ENCODE results near the gene GRPEL2. TPM values are rescaled to one million over a fixed set of nuclear protein-coding genes. Genes with fewer than 3 reads are reported as not detected.

The GRPEL2 gene
- total and polyA plus RNA-seq, 2 of the 8 experiments (the other 6 are each of a cell fraction or from before 2014, with no cell fraction given), result 11.2 to 52.2 TPM

DNA sequence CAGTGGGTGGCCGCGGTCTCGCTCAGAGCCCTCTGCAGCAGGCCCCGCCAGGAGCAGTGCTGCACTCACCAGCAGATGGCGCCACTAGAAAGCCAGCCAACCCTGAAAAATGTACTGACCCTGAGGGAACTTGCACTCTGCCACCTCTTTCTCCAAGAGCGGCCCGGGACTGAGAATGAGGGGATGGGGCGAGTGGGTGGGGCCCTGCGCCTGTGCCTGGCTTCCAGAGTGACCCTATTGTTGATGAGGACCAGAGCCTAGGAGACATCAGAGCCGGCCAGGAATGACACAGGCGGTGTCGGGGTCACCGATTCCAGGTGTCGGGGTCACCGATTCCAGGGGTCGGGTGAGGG is 36.7 kb downstream of the GRPEL2 start (continued):
- TF ChIP-seq, protein P1, sequence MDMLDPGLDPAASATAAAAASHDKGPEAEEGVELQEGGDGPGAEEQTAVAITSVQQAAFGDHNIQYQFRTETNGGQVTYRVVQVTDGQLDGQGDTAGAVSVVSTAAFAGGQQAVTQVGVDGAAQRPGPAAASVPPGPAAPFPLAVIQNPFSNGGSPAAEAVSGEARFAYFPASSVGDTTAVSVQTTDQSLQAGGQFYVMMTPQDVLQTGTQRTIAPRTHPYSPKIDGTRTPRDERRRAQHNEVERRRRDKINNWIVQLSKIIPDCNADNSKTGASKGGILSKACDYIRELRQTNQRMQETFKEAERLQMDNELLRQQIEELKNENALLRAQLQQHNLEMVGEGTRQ (IDR thresholded peaks at IDR 0.05; ENCODE audit: low read length), result no peak
- TF ChIP-seq EZH2 (IDR thresholded peaks at IDR 0.05; ENCODE audit: low read depth, low read length, severe bottlenecking) (no peak), TEAD4 (IDR thresholded peaks at IDR 0.05; ENCODE audit: low read depth, low read length) (no peak), POU5F1 (IDR thresholded peaks at IDR 0.05; ENCODE audit: low read depth, low read length) (no peak), CEBPB (IDR thresholded peaks at IDR 0.05; ENCODE audit: low read depth, low read length) (no peak), HDAC2 (IDR thresholded peaks at IDR 0.05; ENCODE audit: borderline replicate concordance in 1 of 2, low read depth in 2 of 2, low read length in 2 of 2) (no peak), NANOG (IDR thresholded peaks at IDR 0.05; ENCODE audit: insufficient read depth, low read depth, low read length, poor library complexity, severe bottlenecking) (no peak), CBX5 (IDR thresholded peaks at IDR 0.05; ENCODE audit: low read depth, low read length) (no peak), GABPA (IDR thresholded peaks at IDR 0.05; ENCODE audit: borderline replicate concordance, insufficient read depth, low read length) (peak; percentile 55; the same call in 1 of the 2 replicates), POLR2A (IDR thresholded peaks at IDR 0.05; ENCODE audit: control extremely low read depth in 1 of 2, low read depth in 2 of 2, low read length in 2 of 2) (no peak), BRCA1 (IDR thresholded peaks at IDR 0.05; ENCODE audit: low read depth, low read length) (no peak), SIN3A (conservative IDR thresholded peaks at IDR 0.05 in 1 of 2, IDR thresholded peaks at IDR 0.05 in 1 of 2; ENCODE audit: low read depth in 1 of 2, low read length in 2 of 2) (no peak), HDAC6 (IDR thresholded peaks at IDR 0.05; ENCODE audit: low read depth, low read length) (no peak), TCF12 (IDR thresholded peaks at IDR 0.05; ENCODE audit: low read depth, low read length) (no peak), FOSL1 (IDR thresholded peaks at IDR 0.05; ENCODE audit: insufficient read depth, low read depth, low read length) (no peak)
- TF ChIP-seq, protein P2, sequence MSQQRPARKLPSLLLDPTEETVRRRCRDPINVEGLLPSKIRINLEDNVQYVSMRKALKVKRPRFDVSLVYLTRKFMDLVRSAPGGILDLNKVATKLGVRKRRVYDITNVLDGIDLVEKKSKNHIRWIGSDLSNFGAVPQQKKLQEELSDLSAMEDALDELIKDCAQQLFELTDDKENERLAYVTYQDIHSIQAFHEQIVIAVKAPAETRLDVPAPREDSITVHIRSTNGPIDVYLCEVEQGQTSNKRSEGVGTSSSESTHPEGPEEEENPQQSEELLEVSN (IDR thresholded peaks at IDR 0.05), result no peak
- TF ChIP-seq, protein P3, sequence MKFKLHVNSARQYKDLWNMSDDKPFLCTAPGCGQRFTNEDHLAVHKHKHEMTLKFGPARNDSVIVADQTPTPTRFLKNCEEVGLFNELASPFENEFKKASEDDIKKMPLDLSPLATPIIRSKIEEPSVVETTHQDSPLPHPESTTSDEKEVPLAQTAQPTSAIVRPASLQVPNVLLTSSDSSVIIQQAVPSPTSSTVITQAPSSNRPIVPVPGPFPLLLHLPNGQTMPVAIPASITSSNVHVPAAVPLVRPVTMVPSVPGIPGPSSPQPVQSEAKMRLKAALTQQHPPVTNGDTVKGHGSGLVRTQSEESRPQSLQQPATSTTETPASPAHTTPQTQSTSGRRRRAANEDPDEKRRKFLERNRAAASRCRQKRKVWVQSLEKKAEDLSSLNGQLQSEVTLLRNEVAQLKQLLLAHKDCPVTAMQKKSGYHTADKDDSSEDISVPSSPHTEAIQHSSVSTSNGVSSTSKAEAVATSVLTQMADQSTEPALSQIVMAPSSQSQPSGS (IDR thresholded peaks at IDR 0.05; ENCODE audit: low read length), result no peak

Measured in H1 (cell line).